Fibroblast of lung (primary cell): Measurements from ENCODE around the gene ANAPC16. TPM values are rescaled to one million over a fixed set of nuclear protein-coding genes. Genes with fewer than 3 reads are reported as not detected.

Source experiments
- DNase-seq, 2 donors: peaks; one replicate each; pipeline versions ENCODE4 v3.0.0 to v3.0.0-alpha.2; 2010; ENCODE audit warnings: low read depth in 2 of 2
- H2AFZ ChIP-seq: 2 replicates; pipeline ENCODE4 v1.5.1; 2012; ENCODE audit warnings: low read length, control low read depth, inconsistent platforms
- H3K27ac ChIP-seq: 2 replicates; pipeline ENCODE4 v1.5.1; 2011; ENCODE audit warnings: low read length, control low read depth; ENCODE audit not compliant: insufficient read depth
- H3K27me3 ChIP-seq: 2 replicates; pipeline ENCODE4 v1.5.1; 2011; ENCODE audit warnings: mild to moderate bottlenecking, low read length; ENCODE audit not compliant: control insufficient read depth, insufficient read depth
- H3K36me3 ChIP-seq: 2 replicates; pipeline ENCODE4 v1.5.1; 2011; ENCODE audit warnings: low read length; ENCODE audit not compliant: control insufficient read depth, insufficient read depth
- H3K4me1 ChIP-seq: 2 replicates; pipeline ENCODE4 v1.5.1; 2011; ENCODE audit warnings: low read length; ENCODE audit not compliant: control insufficient read depth, insufficient read depth; ENCODE audit errors: extremely low read depth
- H3K4me2 ChIP-seq: 2 replicates; pipeline ENCODE4 v1.5.1; 2011; ENCODE audit warnings: low read length, control low read depth; ENCODE audit not compliant: insufficient read depth; ENCODE audit errors: extremely low read depth
- H3K4me3 ChIP-seq, 4 experiments: fragments of 200-600 bp in 1 of 4; sonication (generic) in 1 of 4; replicated peaks in 1 of 4; 2 replicates each; pipeline ENCODE4 v1.5.1; 2011 to 2016; ENCODE audit warnings: low read length in 4 of 4, low read depth in 3 of 4, mild to moderate bottlenecking in 3 of 4, control low read depth in 2 of 4, inconsistent platforms in 1 of 4, mixed read lengths in 1 of 4; ENCODE audit not compliant: insufficient read depth in 1 of 4; ENCODE audit errors: control extremely low read depth in 1 of 4
- H3K79me2 ChIP-seq: 2 replicates; pipeline ENCODE4 v1.5.1; 2012; ENCODE audit warnings: mild to moderate bottlenecking, low read length, inconsistent platforms; ENCODE audit not compliant: control insufficient read depth, insufficient read depth
- H3K9ac ChIP-seq: 2 replicates; pipeline ENCODE4 v1.5.1; 2011; ENCODE audit warnings: mild to moderate bottlenecking, low read length, control low read depth; ENCODE audit not compliant: insufficient read depth
- H3K9me3 ChIP-seq: 2 replicates; pipeline ENCODE4 v1.5.1; 2012; ENCODE audit warnings: low read depth, low read length; ENCODE audit not compliant: control insufficient read depth, insufficient read depth
- H4K20me1 ChIP-seq: 2 replicates; pipeline ENCODE4 v1.5.1; 2011; ENCODE audit warnings: low read length; ENCODE audit not compliant: control insufficient read depth, insufficient read depth; ENCODE audit errors: extremely low read depth
- CTCF ChIP-seq, 2 donors: IDR thresholded peaks in 1 of 2; conservative IDR thresholded peaks in 1 of 2; 1 replicate in 1 of 2; 2 replicates in 1 of 2; pipeline ENCODE4 v1.5.1; 2011 to 2012; ENCODE audit warnings: low read length in 2 of 2, control low read depth in 1 of 2, inconsistent platforms in 1 of 2, low read depth in 1 of 2, mild to moderate bottlenecking in 1 of 2
- EZH2 ChIP-seq: IDR thresholded peaks from 2 replicates; pipeline ENCODE4 v1.5.1; 2012; ENCODE audit warnings: low read length, control low read depth, mild to moderate bottlenecking; ENCODE audit errors: missing control alignments
- polyA plus RNA-seq, 2 donors: library from polyadenylated mRNA; depleted of rRNA in 1 of 2; stranded (reverse) in 1 of 2; unstranded in 1 of 2; fragments of >200 nt; gene quantifications; 2 replicates each; pipeline ENCODE4 v1.2.1, GENCODE V29; 2011 to 2012; ENCODE audit warnings: missing spikeins in 1 of 2
- total RNA-seq: library from RNA; depleted of rRNA; stranded (reverse); fragments of >200 nt; gene quantifications from 2 replicates; pipeline ENCODE4 v1.2.1, GENCODE V29; 2014

ANAPC16 gene
- total and polyA plus RNA-seq, 2 donors (not counting 1 experiment from before 2014, with no cell fraction given): 47.2 to 73.6 TPM

- DNase-seq: no peak
- no peaks in the 10 kb centered on the region for H3K27me3 ChIP-seq
Measured at GRCh38 chr10:72218325-72218724, 2.5 kb downstream of the ANAPC16 start.

GRCh38 chr10:72218726-72219125, 2.9 kb downstream of the ANAPC16 start:
- H3K27ac ChIP-seq: no peak overlapping the region
- H3K9ac ChIP-seq: no peak overlapping the region
- H3K9me3 ChIP-seq: no peaks in the 10 kb centered on the region
- no peaks in the 10 kb centered on the region for H4K20me1 ChIP-seq
- peaks cover 5% of the 10 kb centered on the region for H3K4me1 ChIP-seq
- peak overlapping the region; percentile 29 for H3K4me2 ChIP-seq
- H2AFZ ChIP-seq: no peak overlapping the region
- H3K4me3 ChIP-seq: no peak overlapping the region
- no peaks in the 10 kb centered on the region for H3K36me3 ChIP-seq
- H3K79me2 ChIP-seq: peaks cover 12% of the 10 kb centered on the region
- TF ChIP-seq EZH2 (no peak), CTCF (conservative IDR thresholded peaks at IDR 0.05 in 1 of 2, IDR thresholded peaks at IDR 0.05 in 1 of 2; ENCODE audit: low read depth in 1 of 2, low read length in 2 of 2) (no peak)
- no peak for DNase-seq
- H3K27me3 ChIP-seq: no peaks in the 10 kb centered on the region

More at GRCh38 chr10:72218325-72218724, 2.5 kb downstream of the ANAPC16 start:
- Histone ChIP-seq H3K4me2 (no peak overlapping the region), H3K79me2 (peaks cover 12% of the 10 kb centered on the region), H3K36me3 (no peaks in the 10 kb centered on the region), H2AFZ (no peak overlapping the region), H3K4me1 (peaks cover 5% of the 10 kb centered on the region), H3K9me3 (no peaks in the 10 kb centered on the region), H3K27ac (no peak overlapping the region), H3K9ac (no peak overlapping the region), H4K20me1 (no peaks in the 10 kb centered on the region), H3K4me3 (no peak overlapping the region)
- TF ChIP-seq CTCF (conservative IDR thresholded peaks at IDR 0.05 in 1 of 2, IDR thresholded peaks at IDR 0.05 in 1 of 2; ENCODE audit: low read depth in 1 of 2, low read length in 2 of 2): no peak
- TF ChIP-seq EZH2: no peak

GRCh38 chr10:72219235-72219814, 3.5 kb downstream of the ANAPC16 start:
- Histone ChIP-seq H3K9ac (no peak overlapping the region), H3K4me1 (peaks cover 5% of the 10 kb centered on the region), H2AFZ (no peak overlapping the region), H4K20me1 (no peaks in the 10 kb centered on the region), H3K27me3 (no peaks in the 10 kb centered on the region), H3K27ac (no peak overlapping the region), H3K36me3 (no peaks in the 10 kb centered on the region), H3K4me3 (no peak overlapping the region), H3K79me2 (peaks cover 12% of the 10 kb centered on the region), H3K4me2 (no peak overlapping the region), H3K9me3 (no peaks in the 10 kb centered on the region)
- no peak for TF ChIP-seq EZH2
- TF ChIP-seq CTCF (conservative IDR thresholded peaks at IDR 0.05 in 1 of 2, IDR thresholded peaks at IDR 0.05 in 1 of 2; ENCODE audit: low read depth in 1 of 2, low read length in 2 of 2): no peak
- DNase-seq: no peak
